Neural crest cell (in vitro differentiated cells): Measurements from ENCODE around the gene DTNB. TPM values are rescaled to one million over a fixed set of nuclear protein-coding genes. Genes with fewer than 3 reads are reported as not detected.

Experiments used
- DNase-seq: peaks from one replicate; pipeline ENCODE4 v3.0.0; 2021; ENCODE audit warnings: low read depth, mixed read lengths, low spot score
- H3K27ac Mint-ChIP-seq: one replicate; pipeline ENCODE4 v1.8.0; 2021; ENCODE audit warnings: mild to moderate bottlenecking, mixed read lengths; ENCODE audit not compliant: unreplicated experiment
- H3K27me3 Mint-ChIP-seq: 2 replicates; pipeline ENCODE4 v1.8.0; 2021; ENCODE audit warnings: low read depth, mild to moderate bottlenecking, mixed read lengths
- H3K36me3 Mint-ChIP-seq: 2 replicates; pipeline ENCODE4 v1.8.0; 2021; ENCODE audit warnings: low read depth, mild to moderate bottlenecking, mixed read lengths
- H3K4me1 Mint-ChIP-seq: 2 replicates; pipeline ENCODE4 v1.8.0; 2021; ENCODE audit warnings: mixed read lengths
- H3K4me3 Mint-ChIP-seq: one replicate; pipeline ENCODE4 v1.8.0; 2021; ENCODE audit warnings: mild to moderate bottlenecking, mixed read lengths
- H3K9me3 Mint-ChIP-seq: 2 replicates; pipeline ENCODE4 v1.8.0; 2021; ENCODE audit warnings: mixed read lengths
- total RNA-seq: library from RNA; stranded (reverse); gene quantifications from 2 replicates; pipeline ENCODE4 v1.2.1, GENCODE V29; 2021
- TF ChIP-seq, protein P1 (sequence below): fragments of 200-600 bp; sonication (generic); conservative IDR thresholded peaks from 2 replicates; pipeline ENCODE4 v1.5.0; 2021; ENCODE audit warnings: antibody characterized with exemption, mild to moderate bottlenecking

Gene DTNB
- total RNA-seq, 1 donor from 2014 or later, result 29.5 TPM

DNA sequence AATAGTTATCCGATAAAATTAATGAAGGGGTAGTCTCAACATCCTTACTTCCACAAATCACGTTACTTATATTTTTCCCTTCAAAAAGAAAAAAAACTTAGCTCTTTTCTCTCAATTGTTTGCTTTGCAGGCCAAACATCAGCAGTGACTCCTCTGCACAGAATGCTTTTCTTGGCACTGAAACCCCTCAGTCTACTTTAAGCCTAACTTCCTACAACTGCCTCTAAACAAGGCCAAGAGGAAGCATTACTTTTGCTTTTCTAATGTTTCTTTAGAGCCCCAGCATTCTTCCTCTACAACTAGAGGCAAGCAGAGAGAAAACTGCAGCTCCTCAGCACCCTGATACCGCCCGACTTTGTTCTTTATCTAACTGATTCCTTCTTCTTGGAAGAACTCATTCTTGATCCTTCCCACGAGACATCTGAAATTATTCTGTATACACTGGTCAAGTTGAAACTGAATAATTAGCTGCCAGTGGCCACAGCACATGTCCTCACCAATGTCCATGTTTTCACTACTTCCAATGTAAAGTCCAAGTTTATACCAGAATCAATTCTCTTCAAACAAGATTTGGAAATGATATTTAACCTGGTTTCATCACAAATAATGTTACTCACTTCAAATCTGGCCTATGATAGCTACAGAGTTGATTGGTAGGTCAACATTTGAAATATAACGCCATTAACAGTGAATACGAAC, 55.3 kb downstream of the DTNB start:
- Mint-ChIP-seq H3K27ac (no peak overlapping the region), H3K9me3 (no peaks in the 10 kb centered on the region), H3K4me3 (no peak overlapping the region), H3K36me3 (peaks cover 2% of the 10 kb centered on the region), H3K4me1 (peaks cover 13% of the 10 kb centered on the region), H3K27me3 (no peaks in the 10 kb centered on the region)
- no peak for DNase-seq
- TF ChIP-seq, protein P1, sequence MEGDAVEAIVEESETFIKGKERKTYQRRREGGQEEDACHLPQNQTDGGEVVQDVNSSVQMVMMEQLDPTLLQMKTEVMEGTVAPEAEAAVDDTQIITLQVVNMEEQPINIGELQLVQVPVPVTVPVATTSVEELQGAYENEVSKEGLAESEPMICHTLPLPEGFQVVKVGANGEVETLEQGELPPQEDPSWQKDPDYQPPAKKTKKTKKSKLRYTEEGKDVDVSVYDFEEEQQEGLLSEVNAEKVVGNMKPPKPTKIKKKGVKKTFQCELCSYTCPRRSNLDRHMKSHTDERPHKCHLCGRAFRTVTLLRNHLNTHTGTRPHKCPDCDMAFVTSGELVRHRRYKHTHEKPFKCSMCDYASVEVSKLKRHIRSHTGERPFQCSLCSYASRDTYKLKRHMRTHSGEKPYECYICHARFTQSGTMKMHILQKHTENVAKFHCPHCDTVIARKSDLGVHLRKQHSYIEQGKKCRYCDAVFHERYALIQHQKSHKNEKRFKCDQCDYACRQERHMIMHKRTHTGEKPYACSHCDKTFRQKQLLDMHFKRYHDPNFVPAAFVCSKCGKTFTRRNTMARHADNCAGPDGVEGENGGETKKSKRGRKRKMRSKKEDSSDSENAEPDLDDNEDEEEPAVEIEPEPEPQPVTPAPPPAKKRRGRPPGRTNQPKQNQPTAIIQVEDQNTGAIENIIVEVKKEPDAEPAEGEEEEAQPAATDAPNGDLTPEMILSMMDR, result no peak

DNA sequence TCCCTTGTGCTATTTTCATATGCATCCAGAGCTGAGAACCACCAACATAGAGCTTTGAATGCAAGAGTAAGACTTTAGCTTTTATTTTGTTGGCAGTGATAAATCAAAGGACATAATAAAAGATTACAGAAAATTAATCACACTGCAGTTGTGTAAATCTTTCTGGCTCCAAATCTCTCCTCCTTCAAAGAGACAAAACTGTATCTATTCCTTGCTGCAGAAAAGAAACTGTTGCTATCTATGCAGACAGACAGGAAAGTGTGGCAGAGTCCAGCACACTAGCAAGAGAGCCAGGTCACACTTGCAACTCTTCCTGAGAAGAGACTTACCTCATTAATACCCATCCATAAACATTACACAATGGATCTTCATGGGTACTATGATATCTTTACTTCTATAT, 57.5 kb downstream of the DTNB start:
- Mint-ChIP-seq H3K4me3 (no peak overlapping the region), H3K9me3 (no peaks in the 10 kb centered on the region), H3K27me3 (no peaks in the 10 kb centered on the region), H3K4me1 (peaks cover 13% of the 10 kb centered on the region), H3K27ac (no peak overlapping the region), H3K36me3 (peaks cover 2% of the 10 kb centered on the region)
- TF ChIP-seq, protein P1, result no peak
- no peak for DNase-seq

DNA sequence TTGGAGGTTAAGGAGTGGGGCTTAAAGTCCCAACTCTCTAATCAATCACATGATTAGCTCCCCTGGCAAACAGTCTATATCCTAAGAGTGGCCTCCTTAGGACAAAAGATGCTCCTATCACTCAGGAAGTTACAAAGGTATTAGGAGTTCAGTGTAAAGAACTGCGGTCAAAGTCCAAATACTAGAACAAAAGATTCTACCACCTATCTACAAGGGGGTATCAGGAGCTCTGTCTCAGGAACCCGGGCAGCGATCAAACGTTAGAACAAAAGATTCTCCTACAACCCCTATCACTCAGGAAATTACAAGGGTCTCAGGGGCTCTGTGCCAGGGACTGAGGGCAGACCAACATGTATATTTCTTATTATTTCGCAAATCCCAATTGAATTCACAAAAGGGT, 58.0 kb downstream of the DTNB start:
- Mint-ChIP-seq H3K27ac (no peak overlapping the region), H3K27me3 (no peaks in the 10 kb centered on the region), H3K36me3 (peaks cover 2% of the 10 kb centered on the region), H3K4me1 (peaks cover 13% of the 10 kb centered on the region), H3K4me3 (no peak overlapping the region), H3K9me3 (no peaks in the 10 kb centered on the region)
- no peak for DNase-seq
- TF ChIP-seq, protein P1, result no peak

DNA sequence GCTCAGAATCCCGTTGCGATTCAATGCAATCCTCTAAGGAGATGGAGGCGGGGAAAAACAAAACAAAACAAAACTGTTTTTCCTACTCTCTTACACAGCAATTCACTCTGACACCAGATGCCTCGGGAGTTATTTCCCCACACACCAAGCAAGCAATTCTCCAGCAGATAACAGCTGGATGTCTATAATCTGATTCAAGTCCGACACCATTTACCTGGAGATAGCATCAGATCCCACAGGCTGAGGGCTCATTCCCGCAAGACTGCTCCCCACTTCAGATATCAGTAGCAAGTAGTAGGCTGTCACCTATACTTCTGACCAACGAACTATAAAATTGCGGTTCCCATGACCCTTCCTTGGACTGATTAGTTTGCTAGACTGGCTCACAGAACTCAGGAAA, 58.7 kb downstream of the DTNB start:
- Mint-ChIP-seq H3K27ac (no peak overlapping the region), H3K4me3 (no peak overlapping the region), H3K27me3 (no peaks in the 10 kb centered on the region), H3K4me1 (peaks cover 14% of the 10 kb centered on the region), H3K9me3 (no peaks in the 10 kb centered on the region), H3K36me3 (no peaks in the 10 kb centered on the region)
- TF ChIP-seq, protein P1, result no peak
- no peak for DNase-seq

DNA sequence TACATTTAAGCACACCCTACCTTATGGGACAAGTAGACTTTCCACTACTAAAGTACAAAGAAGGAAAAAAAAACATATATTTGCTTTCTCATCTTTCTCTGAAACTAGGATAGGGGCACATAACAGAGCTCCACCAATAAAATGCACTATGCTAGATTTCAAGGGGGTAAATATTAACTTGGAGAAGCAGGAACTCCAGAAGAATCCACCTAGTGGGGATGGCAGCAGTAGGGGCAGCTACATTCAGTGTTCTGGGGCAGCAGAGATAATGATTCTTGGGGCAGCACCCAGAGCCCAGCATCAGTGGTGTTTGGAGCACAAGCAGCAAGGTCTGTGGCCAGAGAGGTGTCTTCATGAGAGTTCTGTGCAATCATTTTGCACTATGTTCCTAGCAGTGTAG, 64.7 kb downstream of the DTNB start:
- TF ChIP-seq, protein P1, result no peak
- Mint-ChIP-seq H3K36me3 (no peaks in the 10 kb centered on the region), H3K27me3 (no peaks in the 10 kb centered on the region), H3K4me1 (peaks cover 4% of the 10 kb centered on the region), H3K9me3 (no peaks in the 10 kb centered on the region), H3K4me3 (no peak overlapping the region), H3K27ac (no peak overlapping the region)
- DNase-seq, result no peak
